ENCODE results near the gene NR2C2AP. TPM values are rescaled to one million over a fixed set of nuclear protein-coding genes. Genes with fewer than 3 reads are reported as not detected.

Gene NR2C2AP
- 10 to 100 TPM; 19.8 to 24.1 (median 21.6) TPM for total RNA-seq

DNA sequence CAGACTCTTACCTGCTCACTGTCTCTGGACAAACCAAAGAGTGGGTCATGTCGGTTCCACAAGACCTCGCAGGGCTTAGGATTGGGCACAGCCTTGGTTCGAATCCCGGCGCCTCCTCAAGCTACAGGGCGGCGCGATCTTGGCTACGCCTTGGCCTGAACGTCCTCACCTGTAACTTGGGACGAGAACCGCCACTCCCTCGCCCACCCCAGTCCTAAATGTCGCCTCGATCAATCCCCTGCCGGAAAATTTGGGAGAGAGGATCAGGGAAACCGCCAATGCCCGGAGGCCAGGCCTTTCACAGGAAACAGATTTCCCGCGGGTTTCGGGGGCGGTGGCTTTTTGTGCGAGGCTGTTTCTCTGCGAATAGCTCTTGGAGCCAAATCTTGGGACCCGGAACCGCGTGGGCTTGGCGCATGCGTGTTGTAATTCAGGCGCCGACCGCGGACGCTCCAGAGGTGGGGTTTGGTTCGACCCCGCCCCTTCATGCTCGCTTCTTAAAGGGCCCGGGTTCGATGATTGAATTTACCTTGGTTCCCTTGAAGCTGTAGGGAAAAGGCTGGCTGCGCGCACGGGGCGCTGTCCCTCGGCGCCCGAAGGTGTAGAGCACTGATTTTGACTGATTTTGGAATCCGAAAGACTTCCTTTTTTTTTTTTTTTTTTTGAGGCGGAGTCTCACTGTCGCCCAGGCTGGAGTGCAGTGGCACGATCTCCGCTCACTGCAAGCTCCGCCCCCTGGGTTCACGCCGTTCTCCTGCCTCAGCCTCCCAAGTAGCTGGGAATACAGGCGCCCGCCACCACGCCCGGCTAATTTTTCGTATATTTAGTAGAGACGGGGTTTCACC is at the start of gene NR2C2AP:
Gene NR2C2AP (minus strand): TSS at position 403 of the 845 bp plus-strand sequence. CDS start 354 bp downstream, at position 49.
- DNase-seq (ENCODE audit: low spot score in 2 of 2): peak; percentile 81 to 90
- H3K4me1 ChIP-seq: peaks cover 0 to 10% of the 10 kb centered on the region in 2 donors
- H3K9me3 ChIP-seq: no peaks in the 10 kb centered on the region
- TF ChIP-seq POLR2AphosphoS5 (IDR thresholded peaks at IDR 0.05) (peak in 2 of 3 donors; percentile 30 to 41), POLR2A (IDR thresholded peaks at IDR 0.05) (no peak), CTCF (IDR thresholded peaks at IDR 0.05) (no peak)
- no peaks in the 10 kb centered on the region for H3K36me3 ChIP-seq
- peak within 1 kb of the TSS; percentile 64 to 85 for H3K27ac ChIP-seq
- intact Hi-C loops (cut with DNase I; ENCODE audit: low total_unique reads): no loop called here
- H3K4me3 ChIP-seq: peak within 1 kb of the TSS; percentile 64 to 77 (median 69)
- peaks cover 0 to 5% of the 10 kb centered on the region in 2 donors for H3K27me3 ChIP-seq

DNA sequence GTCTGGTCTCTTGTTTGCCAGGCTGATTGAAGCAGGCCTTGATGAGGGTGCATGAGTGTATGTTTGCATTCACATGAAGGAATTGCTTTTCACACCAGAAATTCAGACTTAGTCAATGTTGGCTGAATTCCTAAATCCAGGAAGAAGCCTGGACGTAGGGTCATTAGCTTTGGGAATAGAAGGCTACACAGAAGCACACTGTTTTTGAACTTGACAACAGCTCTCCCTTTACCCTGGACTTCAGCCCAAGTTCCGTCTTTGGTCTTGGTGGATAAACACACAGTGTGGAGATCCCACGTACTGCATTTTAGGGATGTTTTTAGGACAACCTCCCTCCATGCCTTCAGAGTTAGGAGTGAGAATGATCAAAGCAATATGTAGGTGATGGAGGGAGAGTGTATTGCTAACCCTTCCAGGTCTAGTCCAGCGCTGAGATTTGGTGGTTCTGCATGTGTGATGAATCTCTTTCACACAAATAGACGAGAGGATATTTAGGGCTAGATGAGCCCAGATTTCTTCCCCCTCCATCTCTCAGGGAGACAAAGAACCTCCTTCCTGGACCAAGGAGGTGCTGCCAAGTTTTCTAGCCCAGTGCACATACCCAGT is 47.1 kb upstream of the NR2C2AP start:
- intact Hi-C loops (cut with DNase I; ENCODE audit: low total_unique reads): no loop called here
- DNase-seq (ENCODE audit: low spot score in 2 of 2): no peak
- Histone ChIP-seq H3K9me3 (no peaks in the 10 kb centered on the region), H3K27ac (no peak overlapping the region), H3K36me3 (no peaks in the 10 kb centered on the region), H3K4me3 (no peak overlapping the region), H3K27me3 (peaks cover 0 to 7% of the 10 kb centered on the region in 2 donors), H3K4me1 (no peaks in the 10 kb centered on the region)
- no peak for TF ChIP-seq CTCF (IDR thresholded peaks at IDR 0.05)
- no peak for TF ChIP-seq POLR2AphosphoS5 (IDR thresholded peaks at IDR 0.05)
- no peak for TF ChIP-seq POLR2A (IDR thresholded peaks at IDR 0.05)

DNA sequence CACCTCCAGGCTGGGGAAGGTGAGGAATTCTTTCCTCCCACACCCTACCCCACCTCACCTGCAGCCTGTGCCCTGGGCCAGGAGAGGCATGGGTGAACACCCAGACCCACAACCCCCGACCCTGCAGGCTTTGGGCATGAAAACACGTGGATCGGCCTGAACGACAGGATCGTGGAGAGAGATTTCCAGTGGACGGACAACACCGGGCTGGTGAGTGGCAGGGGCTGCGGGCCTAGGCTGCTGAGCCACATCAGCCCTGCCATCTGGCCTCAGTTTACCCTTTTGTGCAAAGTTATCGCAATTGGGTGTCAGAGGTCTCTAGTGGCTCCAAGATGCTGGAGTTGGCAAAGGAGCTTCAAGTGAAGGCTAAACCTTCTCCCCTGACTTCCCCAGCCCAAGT is 37.3 kb upstream of the NR2C2AP start:
- Histone ChIP-seq H3K36me3 (no peaks in the 10 kb centered on the region), H3K4me1 (no peaks in the 10 kb centered on the region), H3K27ac (no peak overlapping the region), H3K9me3 (peaks cover 3 to 8% of the 10 kb centered on the region in 2 donors), H3K27me3 (peaks cover 0 to 8% of the 10 kb centered on the region in 2 donors), H3K4me3 (no peak overlapping the region)
- DNase-seq (ENCODE audit: low spot score in 2 of 2): no peak
- TF ChIP-seq POLR2AphosphoS5 (IDR thresholded peaks at IDR 0.05) (no peak), POLR2A (IDR thresholded peaks at IDR 0.05) (no peak), CTCF (IDR thresholded peaks at IDR 0.05) (no peak)
- intact Hi-C loops (cut with DNase I; ENCODE audit: low total_unique reads): no loop called here

DNA sequence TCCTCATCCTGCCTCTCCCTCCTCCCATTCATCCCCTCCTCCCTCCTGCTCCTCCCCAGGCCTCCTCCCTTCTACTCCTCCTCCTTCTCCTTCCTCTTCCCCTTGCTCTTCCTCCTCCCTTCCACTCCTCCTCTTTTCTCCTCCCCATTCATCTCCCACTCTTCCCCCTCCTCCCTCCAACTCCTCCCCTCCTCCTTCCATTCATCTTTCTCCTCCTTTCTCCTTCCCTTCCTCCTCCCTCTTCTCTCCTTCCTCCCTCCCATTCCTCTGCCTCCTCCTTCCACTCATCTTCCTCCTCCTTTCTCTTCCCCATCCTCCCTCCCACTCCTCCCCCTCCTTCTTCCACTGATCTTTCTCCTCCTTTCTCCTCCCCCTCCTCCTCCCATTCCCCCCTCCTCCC is 36.5 kb upstream of the NR2C2AP start:
- H3K27me3 ChIP-seq: peaks cover 0 to 8% of the 10 kb centered on the region in 2 donors
- intact Hi-C loops (cut with DNase I; ENCODE audit: low total_unique reads): no loop called here
- DNase-seq (ENCODE audit: low spot score in 2 of 2): no peak
- no peak overlapping the region for H3K27ac ChIP-seq
- no peak overlapping the region for H3K4me3 ChIP-seq
- no peaks in the 10 kb centered on the region for H3K4me1 ChIP-seq
- H3K9me3 ChIP-seq: peaks cover 11 to 16% of the 10 kb centered on the region in 2 donors
- no peak for TF ChIP-seq POLR2AphosphoS5 (IDR thresholded peaks at IDR 0.05)
- TF ChIP-seq CTCF (IDR thresholded peaks at IDR 0.05): no peak
- no peak for TF ChIP-seq POLR2A (IDR thresholded peaks at IDR 0.05)
- no peaks in the 10 kb centered on the region for H3K36me3 ChIP-seq

Data from breast epithelium (tissue), 4 donors.